Measurements from ENCODE around the gene CXCL16. TPM values are rescaled to one million over a fixed set of nuclear protein-coding genes. Genes with fewer than 3 reads are reported as not detected.
A peak's percentile ranks its signal among the peaks of the same experiment; 100 is the strongest.

The CXCL16 gene
- total and polyA plus RNA-seq, 10 of the 15 experiments (the other 5 are each of a cell fraction or from before 2014, with no cell fraction given), result 0.15 to 2.2 (median 0.65) TPM

DNA sequence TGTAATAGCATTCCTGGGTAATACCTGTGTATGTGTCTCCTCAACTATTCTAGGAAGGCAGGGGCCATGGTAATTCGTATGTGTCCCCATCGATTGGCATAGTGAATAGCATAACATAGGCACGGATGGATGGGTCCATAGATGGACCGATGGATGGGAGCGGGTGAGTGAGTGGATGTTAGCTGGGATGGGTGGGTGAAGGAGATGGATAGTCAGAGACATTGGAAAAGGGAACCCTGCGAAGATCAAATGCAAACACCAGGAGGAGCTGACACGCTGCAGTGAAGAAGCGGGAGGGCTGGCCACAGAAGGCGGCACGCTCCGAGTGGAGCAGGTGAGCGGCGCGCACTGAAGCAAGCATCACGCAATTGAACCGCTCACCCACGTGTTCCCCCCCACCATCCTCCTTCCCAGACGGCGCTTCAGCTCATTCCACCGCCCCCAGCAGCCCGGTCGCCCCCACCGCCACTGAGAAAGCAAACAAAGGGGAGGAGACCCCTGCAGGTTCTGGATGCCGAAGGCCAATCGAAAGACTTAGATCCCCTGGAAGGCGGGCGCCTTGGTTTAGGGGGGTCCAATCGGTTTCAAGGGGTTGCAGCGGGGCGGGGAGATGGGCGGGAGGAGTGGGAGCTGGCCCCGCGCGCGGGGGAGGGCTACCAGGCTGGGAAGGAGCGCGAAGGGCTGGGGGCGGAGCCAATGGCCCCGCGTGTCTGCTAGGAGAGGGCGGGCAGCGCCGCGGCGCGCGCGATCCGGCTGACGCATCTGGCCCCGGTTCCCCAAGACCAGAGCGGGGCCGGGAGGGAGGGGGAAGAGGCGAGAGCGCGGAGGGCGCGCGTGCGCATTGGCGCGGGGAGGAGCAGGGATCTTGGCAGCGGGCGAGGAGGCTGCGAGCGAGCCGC is 29.7 kb downstream of the CXCL16 start, which contains the start of gene ARRB2 (continued):
- TF ChIP-seq, protein P1, sequence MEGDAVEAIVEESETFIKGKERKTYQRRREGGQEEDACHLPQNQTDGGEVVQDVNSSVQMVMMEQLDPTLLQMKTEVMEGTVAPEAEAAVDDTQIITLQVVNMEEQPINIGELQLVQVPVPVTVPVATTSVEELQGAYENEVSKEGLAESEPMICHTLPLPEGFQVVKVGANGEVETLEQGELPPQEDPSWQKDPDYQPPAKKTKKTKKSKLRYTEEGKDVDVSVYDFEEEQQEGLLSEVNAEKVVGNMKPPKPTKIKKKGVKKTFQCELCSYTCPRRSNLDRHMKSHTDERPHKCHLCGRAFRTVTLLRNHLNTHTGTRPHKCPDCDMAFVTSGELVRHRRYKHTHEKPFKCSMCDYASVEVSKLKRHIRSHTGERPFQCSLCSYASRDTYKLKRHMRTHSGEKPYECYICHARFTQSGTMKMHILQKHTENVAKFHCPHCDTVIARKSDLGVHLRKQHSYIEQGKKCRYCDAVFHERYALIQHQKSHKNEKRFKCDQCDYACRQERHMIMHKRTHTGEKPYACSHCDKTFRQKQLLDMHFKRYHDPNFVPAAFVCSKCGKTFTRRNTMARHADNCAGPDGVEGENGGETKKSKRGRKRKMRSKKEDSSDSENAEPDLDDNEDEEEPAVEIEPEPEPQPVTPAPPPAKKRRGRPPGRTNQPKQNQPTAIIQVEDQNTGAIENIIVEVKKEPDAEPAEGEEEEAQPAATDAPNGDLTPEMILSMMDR (IDR thresholded peaks at IDR 0.05 in 2 of 3, conservative IDR thresholded peaks at IDR 0.05 in 1 of 3; ENCODE audit: control insufficient read depth in 2 of 3, extremely low read depth in 1 of 3, insufficient read depth in 1 of 3, low read depth in 3 of 3, low read length in 3 of 3), result peak; percentile 48 to 86 (median 61); a peak in 5 of 6 replicates
- no peak for TF ChIP-seq MEF2B (IDR thresholded peaks at IDR 0.05; ENCODE audit: partially characterized antibody, poor library complexity, severe bottlenecking)
- TF ChIP-seq CHD1 (IDR thresholded peaks at IDR 0.05; ENCODE audit: low read depth, low read length), result no peak
- no peak for TF ChIP-seq MYB (IDR thresholded peaks at IDR 0.05; ENCODE audit: borderline replicate concordance, low read depth, low read length)
- no peak for TF ChIP-seq TCF7 (IDR thresholded peaks at IDR 0.05; ENCODE audit: borderline replicate concordance)
- TF ChIP-seq MTA2 (IDR thresholded peaks at IDR 0.05; ENCODE audit: low read depth), result 0 out of 2 replicates have a peak, but pooled peaks have one; percentile 45
- no peak for TF ChIP-seq GABPA (IDR thresholded peaks at IDR 0.05; ENCODE audit: low read depth)
- TF ChIP-seq NR2C1 (IDR thresholded peaks at IDR 0.05), result no peak
- TF ChIP-seq ASH2L (IDR thresholded peaks at IDR 0.05; ENCODE audit: borderline replicate concordance, low read depth), result no peak

Data from GM12878 (cell line).